ENCODE results near the gene COL6A2. TPM values are rescaled to one million over a fixed set of nuclear protein-coding genes. Genes with fewer than 3 reads are reported as not detected.

The COL6A2 gene
- total and polyA plus RNA-seq, 8 donors, result 362 to 647 (median 447) TPM

DNA sequence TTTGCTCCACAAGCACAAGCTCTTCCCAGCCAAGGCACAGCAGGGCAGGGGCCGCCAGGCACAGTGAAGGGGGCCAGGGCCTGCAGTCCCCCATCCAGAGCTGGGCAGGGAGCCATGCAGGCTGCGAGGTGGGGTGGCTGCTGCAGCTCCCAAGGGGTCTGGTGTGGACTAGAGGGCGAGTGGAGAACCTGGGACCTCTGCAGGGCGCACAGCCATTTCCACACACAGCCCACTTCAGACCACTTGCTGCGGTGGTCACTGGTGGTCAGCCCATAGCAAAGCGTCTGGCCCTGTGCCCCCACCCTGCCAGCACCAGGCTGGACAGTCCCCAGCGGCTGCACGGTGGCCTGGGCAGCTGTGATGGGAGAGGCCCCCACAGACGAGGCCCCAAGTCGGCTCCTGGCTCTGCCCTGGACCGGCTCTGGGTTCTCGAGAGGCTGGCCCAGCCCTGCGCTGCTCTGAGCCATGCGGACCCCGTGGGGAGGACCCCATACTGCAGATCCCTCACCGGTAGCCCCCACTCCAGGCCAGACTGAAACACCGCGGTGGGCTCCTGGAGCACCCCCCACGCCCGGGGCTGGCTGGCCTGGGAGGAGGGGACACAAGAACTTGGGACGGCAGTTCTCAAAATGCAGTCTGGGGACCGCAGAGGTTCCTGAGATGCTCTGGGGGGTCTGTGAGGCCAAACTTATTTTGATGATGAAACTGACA, 47.1 kb upstream of the COL6A2 start:
- H3K27ac ChIP-seq, result no peak overlapping the region
- no peaks in the 10 kb centered on the region for H3K36me3 ChIP-seq
- peaks cover 0 to 4% of the 10 kb centered on the region in 2 donors for H3K4me1 ChIP-seq
- intact Hi-C loops (cut with DNase I), result no loop called here
- TF ChIP-seq, protein P1, sequence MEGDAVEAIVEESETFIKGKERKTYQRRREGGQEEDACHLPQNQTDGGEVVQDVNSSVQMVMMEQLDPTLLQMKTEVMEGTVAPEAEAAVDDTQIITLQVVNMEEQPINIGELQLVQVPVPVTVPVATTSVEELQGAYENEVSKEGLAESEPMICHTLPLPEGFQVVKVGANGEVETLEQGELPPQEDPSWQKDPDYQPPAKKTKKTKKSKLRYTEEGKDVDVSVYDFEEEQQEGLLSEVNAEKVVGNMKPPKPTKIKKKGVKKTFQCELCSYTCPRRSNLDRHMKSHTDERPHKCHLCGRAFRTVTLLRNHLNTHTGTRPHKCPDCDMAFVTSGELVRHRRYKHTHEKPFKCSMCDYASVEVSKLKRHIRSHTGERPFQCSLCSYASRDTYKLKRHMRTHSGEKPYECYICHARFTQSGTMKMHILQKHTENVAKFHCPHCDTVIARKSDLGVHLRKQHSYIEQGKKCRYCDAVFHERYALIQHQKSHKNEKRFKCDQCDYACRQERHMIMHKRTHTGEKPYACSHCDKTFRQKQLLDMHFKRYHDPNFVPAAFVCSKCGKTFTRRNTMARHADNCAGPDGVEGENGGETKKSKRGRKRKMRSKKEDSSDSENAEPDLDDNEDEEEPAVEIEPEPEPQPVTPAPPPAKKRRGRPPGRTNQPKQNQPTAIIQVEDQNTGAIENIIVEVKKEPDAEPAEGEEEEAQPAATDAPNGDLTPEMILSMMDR (IDR thresholded peaks at IDR 0.05), result no peak
- ATAC-seq, result no peak
- no peak overlapping the region for H3K4me3 ChIP-seq
- no peaks in the 10 kb centered on the region for H3K9me3 ChIP-seq
- H3K27me3 ChIP-seq, result peaks cover 0 to 42% of the 10 kb centered on the region in 2 donors
- peak in 1 of 4 donors; percentile 71 for DNase-seq

DNA sequence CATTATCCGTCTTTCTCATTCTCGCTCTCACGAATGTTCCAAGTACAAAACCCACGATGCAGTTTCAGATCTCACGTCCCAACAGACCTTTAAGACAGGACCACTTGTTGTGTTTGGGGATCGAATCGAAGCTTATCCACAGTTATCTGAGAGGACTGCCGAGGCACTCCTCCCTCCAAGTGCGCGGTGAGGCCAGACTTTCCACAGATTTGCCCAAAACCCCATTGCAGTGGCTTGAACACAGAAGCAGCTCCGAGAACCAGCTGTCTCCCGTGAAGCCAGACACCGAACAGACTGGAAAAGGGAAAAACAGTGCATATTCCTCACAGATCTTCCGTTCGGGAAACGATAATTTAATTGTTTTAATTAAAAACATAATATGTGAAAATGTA, 46.5 kb upstream of the COL6A2 start:
- TF ChIP-seq, protein P1 (IDR thresholded peaks at IDR 0.05), result no peak
- H3K4me1 ChIP-seq, result peaks cover 0 to 4% of the 10 kb centered on the region in 2 donors
- H3K36me3 ChIP-seq, result no peaks in the 10 kb centered on the region
- no peak overlapping the region for H3K27ac ChIP-seq
- H3K4me3 ChIP-seq, result no peak overlapping the region
- ATAC-seq (no peak), DNase-seq (no peak)
- no peaks in the 10 kb centered on the region for H3K9me3 ChIP-seq
- H3K27me3 ChIP-seq, result peaks cover 0 to 48% of the 10 kb centered on the region in 2 donors
- intact Hi-C loops (cut with DNase I), result no loop called here

- TF ChIP-seq, protein P1 (IDR thresholded peaks at IDR 0.05), result no peak
Observed at GRCh38 chr21:46051821-46052675, 45.9 kb upstream of the COL6A2 start.

GRCh38 chr21:46052703-46053651, 44.9 kb upstream of the COL6A2 start:
- DNase-seq (peak in 1 of 4 donors; percentile 79), ATAC-seq (no peak)
- H3K4me3 ChIP-seq, result no peak overlapping the region
- peaks cover 0 to 64% of the 10 kb centered on the region in 2 donors for H3K27me3 ChIP-seq
- intact Hi-C loops (cut with DNase I), result no loop called here
- H3K4me1 ChIP-seq, result peaks cover 0 to 7% of the 10 kb centered on the region in 2 donors
- H3K9me3 ChIP-seq, result no peaks in the 10 kb centered on the region
- no peaks in the 10 kb centered on the region for H3K36me3 ChIP-seq
- no peak overlapping the region for H3K27ac ChIP-seq
- TF ChIP-seq, protein P1 (IDR thresholded peaks at IDR 0.05), result no peak

More at GRCh38 chr21:46051821-46052675, 45.9 kb upstream of the COL6A2 start:
- DNase-seq, result peak in 1 of 4 donors; percentile 69
- Histone ChIP-seq H3K4me3 (no peak overlapping the region), H3K27ac (no peak overlapping the region), H3K9me3 (no peaks in the 10 kb centered on the region), H3K36me3 (no peaks in the 10 kb centered on the region), H3K4me1 (peaks cover 0 to 7% of the 10 kb centered on the region in 2 donors), H3K27me3 (peaks cover 0 to 55% of the 10 kb centered on the region in 2 donors)
- no peak for ATAC-seq
- intact Hi-C loops (cut with DNase I), result no loop called here
